Central memory CD4-positive, alpha-beta T cell (primary cell): ENCODE results near the gene CACNB4.
"Not testable (repeated sequence)": the region's sequence is repeated elsewhere in the genome, so short reads cannot be mapped to it uniquely, and the experiment has no call there.

Source experiments
- DNase-seq: peaks from one replicate; pipeline ENCODE4 v3.0.0; 2022

CACNB4 gene

DNA sequence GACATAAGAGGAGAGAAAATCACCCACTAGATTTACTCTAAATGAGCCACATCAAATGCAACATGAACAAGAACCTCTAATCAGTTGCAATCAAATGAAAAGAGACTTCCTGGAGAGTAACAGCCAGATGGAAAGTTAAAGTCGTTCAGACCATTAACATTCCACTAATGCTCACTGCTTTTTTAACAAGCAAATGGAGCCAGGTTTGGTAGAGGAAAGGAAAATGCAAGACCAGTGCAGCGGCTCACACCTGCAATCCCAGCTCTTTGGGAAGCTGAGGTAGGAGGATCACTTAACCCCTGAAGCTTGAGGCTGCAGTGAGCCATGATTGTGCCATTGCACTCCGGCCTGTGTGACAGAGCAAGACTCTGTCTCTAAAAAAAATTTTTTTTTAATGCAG lies 48.5 kb downstream of the CACNB4 start:
- DNase-seq: no peak

- DNase-seq: no peak
Measured at GRCh38 chr2:152049541-152049940, 49.3 kb downstream of the CACNB4 start.

DNA sequence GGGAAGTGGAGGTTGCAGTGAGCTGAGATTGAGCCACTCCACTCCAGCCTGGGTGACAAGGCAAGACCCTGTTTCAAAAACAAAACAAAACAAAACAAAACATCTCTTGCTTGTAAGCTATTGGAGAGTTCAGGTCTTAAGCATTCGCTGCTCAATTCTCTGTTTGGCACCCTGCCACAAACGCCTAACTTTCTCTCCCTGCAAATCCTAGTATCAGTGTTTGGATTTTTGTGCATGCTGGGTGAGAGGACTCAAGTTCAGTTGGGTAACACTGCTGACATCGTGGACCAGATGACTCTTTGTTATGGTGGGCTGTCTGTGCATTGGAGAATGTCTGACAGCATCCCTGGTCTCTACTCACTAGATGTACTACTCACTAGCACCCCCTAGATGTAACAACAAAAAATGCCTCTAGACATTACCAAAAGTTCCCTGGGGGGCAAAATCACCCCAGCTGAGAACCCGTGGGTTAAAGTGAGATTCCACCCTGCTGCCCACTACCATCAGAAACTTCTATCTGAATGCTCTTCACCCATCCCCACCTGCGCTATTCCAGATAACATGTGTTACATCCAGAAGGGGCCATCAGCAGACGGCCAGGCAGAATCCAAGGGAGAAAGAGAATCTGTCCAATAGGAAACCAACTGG lies 50.9 kb downstream of the CACNB4 start:
- DNase-seq: no peak

GRCh38 chr2:152046940-152047339 lies 51.9 kb downstream of the CACNB4 start:
- DNase-seq: no peak

DNA sequence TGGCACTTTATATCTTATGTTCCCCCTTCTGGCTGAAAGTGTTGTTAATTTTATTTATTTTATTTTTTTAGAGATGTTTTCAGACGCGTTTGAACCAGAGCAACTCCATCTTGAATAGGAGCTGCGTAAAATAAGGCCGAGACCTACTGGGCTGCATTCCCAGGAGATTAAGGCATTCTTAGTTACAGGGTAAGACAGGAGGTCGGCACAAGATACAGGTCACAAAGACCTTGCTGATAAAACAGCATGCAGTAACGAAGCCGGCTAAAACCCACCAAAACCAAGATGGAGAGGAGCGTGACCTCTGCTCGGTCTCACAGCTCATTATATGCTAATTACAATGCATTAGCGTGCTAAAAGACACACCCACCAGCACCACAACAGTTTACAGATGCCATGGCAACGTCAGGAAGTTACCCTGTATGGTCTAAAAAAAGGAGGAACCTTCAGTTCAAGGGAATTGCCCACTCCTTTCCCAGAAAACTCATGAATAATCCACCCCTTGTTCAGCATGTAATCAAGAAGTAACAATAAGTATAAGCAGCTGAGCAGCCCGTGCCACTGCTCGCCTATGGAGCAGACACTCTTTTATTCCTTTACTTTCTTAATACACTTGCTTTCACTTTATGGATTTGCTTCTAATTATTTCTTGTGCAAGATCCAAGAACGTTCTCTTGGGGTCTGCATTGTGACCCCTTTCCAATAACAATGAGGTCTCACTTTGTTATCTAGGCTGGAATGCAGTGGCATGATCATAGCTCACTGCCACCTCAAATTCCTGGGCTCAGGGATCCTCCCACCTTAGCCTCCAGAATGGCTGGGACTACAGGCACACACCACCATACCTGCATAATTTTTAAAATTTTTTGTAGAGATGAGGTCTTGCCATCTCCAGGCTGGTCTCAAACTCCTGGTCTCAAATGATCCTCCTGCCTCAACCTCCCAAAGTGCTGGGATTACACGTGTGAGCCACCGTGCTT lies 55.9 kb downstream of the CACNB4 start:
- DNase-seq: no peak

- no peak for DNase-seq
Measured at GRCh38 chr2:152038441-152038958, 60.3 kb downstream of the CACNB4 start.

GRCh38 chr2:152037743-152038435 lies 61.0 kb downstream of the CACNB4 start:
- DNase-seq: no peak

DNA sequence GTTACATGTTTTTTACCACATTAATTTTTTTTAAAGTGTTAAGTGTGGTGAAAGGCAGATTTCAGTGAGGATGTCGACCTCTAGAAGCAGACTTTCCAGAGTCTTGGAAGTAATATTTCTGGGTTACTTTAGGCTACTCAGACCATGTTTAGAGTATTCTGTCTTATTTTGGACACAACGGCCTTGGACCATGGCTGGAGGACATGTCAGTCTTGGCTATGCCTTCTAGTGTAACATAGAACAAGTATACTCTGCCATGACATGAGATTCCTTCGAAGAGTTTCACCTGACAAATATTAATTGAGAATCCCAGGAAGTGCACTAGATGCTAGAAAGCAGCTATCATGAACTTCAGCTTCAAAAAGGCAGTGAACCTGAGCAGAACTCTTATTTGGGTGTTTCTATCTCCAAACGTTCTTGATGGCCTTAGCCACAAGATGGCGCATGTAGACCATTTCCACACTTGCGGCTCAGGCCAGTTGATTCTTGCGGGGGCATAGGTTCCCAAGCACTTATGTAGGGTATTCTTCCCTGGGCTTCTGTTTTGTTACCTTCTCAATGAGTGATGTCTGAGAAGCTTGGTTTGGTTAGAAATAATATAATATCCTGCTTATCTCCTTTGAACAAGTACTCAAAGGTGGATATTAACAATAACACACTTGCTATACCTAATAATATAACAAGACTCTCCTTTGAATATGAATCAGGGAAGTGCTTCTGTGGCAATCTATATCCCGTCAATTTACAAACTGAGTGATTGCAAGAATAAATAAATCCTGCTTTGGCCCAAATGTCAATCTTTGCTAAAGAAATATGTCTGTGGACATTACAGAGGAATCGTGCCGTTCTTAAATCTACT lies 62.0 kb downstream of the CACNB4 start:
- peak; percentile 30 for DNase-seq

DNA sequence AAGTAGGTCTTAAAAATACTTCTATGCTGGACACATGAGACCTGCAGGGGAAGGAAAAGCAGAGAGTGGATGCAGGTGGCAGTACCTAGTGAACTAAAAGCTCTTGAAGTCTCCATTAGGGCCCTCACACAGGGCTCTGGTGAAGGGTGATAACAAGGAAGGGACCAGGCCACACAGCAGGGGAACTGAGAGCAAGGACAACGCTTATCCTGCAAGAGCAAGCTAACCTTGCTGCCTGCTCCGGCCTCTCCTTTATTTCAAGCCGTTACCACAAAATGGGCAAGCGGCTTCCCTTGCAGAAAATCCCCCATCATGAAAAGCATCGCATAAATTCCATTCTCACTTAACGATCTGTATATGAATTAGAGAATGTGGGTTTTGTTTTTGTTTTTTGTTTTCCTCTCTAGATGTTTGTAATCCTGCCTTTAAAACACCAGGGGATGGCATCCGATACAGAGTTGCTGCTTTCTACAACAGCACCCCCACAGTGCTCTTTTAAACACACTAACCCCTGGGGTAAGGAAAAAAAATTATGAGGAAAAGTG lies 64.5 kb downstream of the CACNB4 start:
- DNase-seq: no peak

GRCh38 chr2:152033011-152033925 lies 65.6 kb downstream of the CACNB4 start:
- DNase-seq: no peak

DNA sequence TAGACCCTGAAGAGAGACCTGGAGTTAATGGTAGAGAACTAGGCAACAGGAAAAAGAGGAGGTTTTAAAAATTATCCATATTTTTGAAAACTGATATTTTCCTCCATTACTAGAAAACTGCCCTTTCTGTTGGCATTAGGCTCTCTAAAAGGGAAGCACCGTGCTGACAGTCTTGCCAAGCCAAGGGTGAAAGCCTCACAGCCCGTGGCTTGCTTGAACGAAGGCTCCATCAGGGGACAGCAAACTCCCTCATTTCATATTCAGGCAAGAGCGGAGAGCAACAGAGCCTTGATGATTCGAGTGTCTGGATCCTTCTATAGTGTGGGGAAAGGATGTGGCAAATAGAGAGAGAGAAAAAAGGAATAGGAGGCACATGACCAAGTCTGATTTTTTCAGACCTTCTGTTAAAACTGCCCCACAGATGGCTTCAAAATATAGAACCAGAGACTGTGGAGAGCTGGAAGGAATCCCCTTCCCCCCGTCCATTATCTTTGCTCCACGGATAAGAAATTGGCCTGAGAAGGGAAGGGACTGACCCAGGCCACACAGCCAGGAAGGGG lies 67.0 kb downstream of the CACNB4 start:
- no peak for DNase-seq

DNA sequence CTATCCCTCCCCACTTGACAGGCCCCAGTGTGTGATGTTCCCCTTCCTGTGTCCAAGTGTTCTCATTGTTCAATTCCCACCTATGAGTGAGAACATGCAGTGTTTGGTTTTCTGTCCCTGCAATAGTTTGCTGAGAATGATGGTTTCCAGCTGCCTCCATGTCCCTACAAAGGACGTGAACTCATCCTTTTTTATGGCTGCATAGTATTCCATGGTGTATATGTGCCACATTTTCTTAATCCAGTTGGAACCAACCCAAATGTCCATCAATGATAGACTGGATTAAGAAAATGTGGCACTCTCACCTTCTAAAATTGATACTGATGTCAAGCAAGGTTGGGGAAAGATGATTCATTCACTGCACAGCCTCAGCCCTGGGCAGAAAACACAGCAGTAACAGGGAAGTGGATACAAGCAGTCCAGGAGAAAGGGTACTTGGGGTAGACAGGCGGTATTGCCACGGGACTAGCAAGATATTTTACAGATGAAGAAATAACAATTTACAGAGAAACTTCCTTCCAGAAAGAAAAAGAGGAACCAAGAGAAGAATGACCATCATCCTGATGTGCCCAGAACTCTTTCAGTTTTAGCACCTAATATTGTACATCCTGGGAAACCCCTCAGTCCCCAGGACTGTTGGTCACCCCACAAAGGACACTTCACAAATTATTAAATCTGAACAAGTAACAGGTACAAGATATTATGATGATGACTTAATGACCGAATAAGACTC lies 68.1 kb downstream of the CACNB4 start:
- not testable (repeated sequence) for DNase-seq

DNA sequence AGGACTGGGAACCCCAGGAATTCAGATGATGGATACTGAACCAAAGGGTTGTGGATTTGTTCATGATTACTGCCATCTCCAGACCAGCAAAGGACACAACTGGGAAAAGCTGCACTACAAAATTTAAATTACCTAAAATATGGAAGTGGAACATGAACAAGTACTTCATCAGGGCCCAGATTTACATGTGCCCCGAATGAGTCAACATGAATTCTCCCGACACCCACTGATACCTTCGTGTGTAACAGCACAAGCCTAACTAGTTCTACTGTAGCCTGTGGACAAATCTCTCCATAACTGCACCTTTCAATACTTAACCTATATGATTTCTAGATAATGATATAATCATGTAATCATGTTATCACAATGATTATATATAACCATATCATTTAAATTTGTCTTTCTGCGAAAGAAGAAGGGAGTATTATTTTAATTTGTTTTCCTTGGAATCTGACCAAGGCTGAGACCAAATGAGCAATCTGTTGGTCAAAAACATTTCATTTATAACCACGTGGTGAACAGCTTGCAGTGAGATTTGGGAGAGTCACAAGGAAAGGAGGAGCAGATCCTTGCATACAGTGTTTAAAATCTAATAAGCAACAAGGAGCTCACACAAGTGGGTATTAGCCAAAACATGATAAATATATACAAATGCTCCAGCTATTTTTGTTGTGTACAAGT lies 70.5 kb downstream of the CACNB4 start:
- no peak for DNase-seq

GRCh38 chr2:152025678-152026287 lies 73.1 kb downstream of the CACNB4 start:
- DNase-seq: peak; percentile 64

GRCh38 chr2:152024477-152024876 lies 74.4 kb downstream of the CACNB4 start:
- no peak for DNase-seq

DNA sequence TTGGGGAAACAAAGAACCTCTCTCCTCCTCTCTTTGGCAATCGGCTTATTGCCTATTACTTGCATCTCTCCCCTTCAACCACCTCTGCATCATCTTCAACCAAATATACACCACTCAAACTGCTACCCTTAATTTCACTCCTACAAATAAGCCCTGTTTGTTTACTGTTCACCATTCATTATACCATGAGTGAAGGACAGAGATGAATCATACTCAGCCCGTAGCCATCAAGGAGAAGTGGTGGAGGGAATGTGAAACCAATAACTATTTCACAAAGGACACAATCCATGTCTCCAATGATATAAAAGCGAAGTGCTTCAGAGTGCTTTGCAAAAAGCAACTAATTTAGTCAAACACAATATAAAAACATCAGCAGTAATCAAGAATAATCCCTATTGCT lies 76.8 kb downstream of the CACNB4 start:
- no peak for DNase-seq

DNA sequence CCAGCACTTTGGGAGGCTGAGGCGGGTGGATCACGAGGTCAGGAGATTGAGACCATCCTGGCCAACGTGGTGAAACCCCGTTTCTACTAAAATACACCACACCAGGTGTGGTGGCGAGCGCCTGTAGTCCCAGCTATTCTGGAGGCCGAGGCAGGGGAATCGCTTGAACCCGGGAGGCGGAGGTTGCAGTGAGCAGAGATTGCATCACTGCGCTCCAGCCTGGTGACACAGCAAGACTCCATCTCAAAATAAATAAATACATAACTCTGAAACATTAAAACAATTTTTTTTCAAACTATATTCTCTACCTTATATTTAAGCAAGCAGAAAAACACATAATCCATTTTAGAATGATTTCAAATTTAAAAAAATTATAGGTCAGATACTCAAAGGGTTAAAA lies 77.8 kb downstream of the CACNB4 start:
- not testable (repeated sequence) for DNase-seq

DNA sequence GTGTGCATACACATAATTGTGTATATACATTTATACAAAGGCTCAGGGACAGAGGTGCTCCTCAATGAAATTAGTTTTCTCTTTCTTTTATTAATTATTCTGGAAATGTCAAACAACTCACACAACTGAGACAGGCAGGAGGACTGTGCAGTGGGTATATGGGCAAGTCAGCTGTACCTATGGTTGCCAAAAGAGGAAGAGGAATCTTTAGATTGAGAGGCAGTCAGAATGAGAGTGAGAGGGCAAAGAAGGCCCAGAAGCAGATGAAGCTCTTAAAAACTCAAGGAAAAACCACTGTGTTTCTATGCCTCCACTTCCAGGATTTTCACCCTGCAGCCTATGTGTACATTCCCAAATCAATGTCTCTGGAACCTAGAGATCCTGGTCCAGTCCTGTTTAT lies 79.1 kb downstream of the CACNB4 start:
- no peak for DNase-seq
